OCI-LY1 (cell line): ENCODE data around the gene BRD3.

ENCODE experiments used
- H2AFZ ChIP-seq: fragments of 200-600 bp; sonication (generic), shearing (Covaris generic); 2 replicates; pipeline ENCODE4 v1.6.0; 2014; ENCODE audit warnings: antibody characterized with exemption, mild to moderate bottlenecking, low read length
- H3F3A ChIP-seq: fragments of 200-600 bp; sonication (generic), shearing (Covaris generic); 2 replicates; pipeline ENCODE4 v1.6.0; 2014; ENCODE audit warnings: mild to moderate bottlenecking, antibody characterized with exemption, low read length, moderate library complexity; ENCODE audit not compliant: insufficient read depth
- H3K27ac ChIP-seq: fragments of 200-600 bp; sonication (generic); 2 replicates; pipeline ENCODE4 v1.5.1; 2014; ENCODE audit warnings: low read length, mixed run types, mild to moderate bottlenecking, low read depth; ENCODE audit not compliant: poor library complexity, severe bottlenecking
- H3K27me3 ChIP-seq: fragments of 200-600 bp; sonication (generic); 2 replicates; pipeline ENCODE4 v1.6.0; 2014; ENCODE audit warnings: antibody characterized with exemption, mild to moderate bottlenecking, low read length, moderate library complexity; ENCODE audit not compliant: insufficient read depth
- H3K36me3 ChIP-seq: fragments of 200-600 bp; sonication (generic); 2 replicates; pipeline ENCODE4 v1.6.1; 2014; ENCODE audit warnings: mild to moderate bottlenecking, antibody characterized with exemption, low read length, moderate library complexity, mixed read lengths; ENCODE audit not compliant: insufficient read depth
- H3K4me1 ChIP-seq: fragments of 200-600 bp; sonication (generic); 2 replicates; pipeline ENCODE4 v1.5.1; 2014; ENCODE audit warnings: mild to moderate bottlenecking, low read length, moderate library complexity; ENCODE audit not compliant: insufficient read depth, severe bottlenecking
- H3K4me2 ChIP-seq: fragments of 200-600 bp; sonication (generic), shearing (Covaris generic); 2 replicates; pipeline ENCODE4 v1.6.1; 2014; ENCODE audit warnings: low read length
- H3K4me3 ChIP-seq: fragments of 200-600 bp; sonication (generic); 2 replicates; pipeline ENCODE4 v1.5.1; 2014; ENCODE audit warnings: low read length, low read depth, mild to moderate bottlenecking, mixed read lengths; ENCODE audit not compliant: poor library complexity, severe bottlenecking
- H3K79me2 ChIP-seq: fragments of 200-600 bp; shearing (Covaris generic); 2 replicates; pipeline ENCODE4 v1.6.1; 2016; ENCODE audit warnings: mixed run types, low read length, mixed read lengths; ENCODE audit not compliant: insufficient read depth
- H3K9ac ChIP-seq: fragments of 200-600 bp; sonication (generic), shearing (Covaris generic); 2 replicates; pipeline ENCODE4 v1.6.1; 2014; ENCODE audit warnings: mild to moderate bottlenecking, low read length, mixed read lengths
- H3K9me2 ChIP-seq: fragments of 200-600 bp; sonication (generic), shearing (Covaris generic); 2 replicates; pipeline ENCODE4 v1.6.1; 2014; ENCODE audit warnings: low read depth, mild to moderate bottlenecking, low read length, mixed read lengths
- H3K9me3 ChIP-seq: fragments of 200-600 bp; shearing (Covaris generic); 2 replicates; pipeline ENCODE4 v1.6.1; 2014; ENCODE audit warnings: low read length, mixed read lengths
- H4K20me1 ChIP-seq: fragments of 200-600 bp; sonication (generic), shearing (Covaris generic); 2 replicates; pipeline ENCODE4 v1.6.0; 2016; ENCODE audit warnings: mild to moderate bottlenecking, low read length; ENCODE audit not compliant: insufficient read depth
- CTCF ChIP-seq: fragments of 200-600 bp; sonication (generic), shearing (Covaris generic); IDR thresholded peaks from 2 replicates; pipeline ENCODE4 v1.5.1; 2017; ENCODE audit warnings: mild to moderate bottlenecking, antibody characterized with exemption, low read length, moderate library complexity, mixed read lengths
- EZH2 ChIP-seq: fragments of 200-600 bp; sonication (generic), shearing (Covaris generic); IDR thresholded peaks from 2 replicates; pipeline ENCODE4 v1.8.0; 2017; ENCODE audit warnings: borderline replicate concordance, mixed run types, mild to moderate bottlenecking, antibody characterized with exemption, low read length, moderate library complexity, mixed read lengths

The BRD3 gene

DNA sequence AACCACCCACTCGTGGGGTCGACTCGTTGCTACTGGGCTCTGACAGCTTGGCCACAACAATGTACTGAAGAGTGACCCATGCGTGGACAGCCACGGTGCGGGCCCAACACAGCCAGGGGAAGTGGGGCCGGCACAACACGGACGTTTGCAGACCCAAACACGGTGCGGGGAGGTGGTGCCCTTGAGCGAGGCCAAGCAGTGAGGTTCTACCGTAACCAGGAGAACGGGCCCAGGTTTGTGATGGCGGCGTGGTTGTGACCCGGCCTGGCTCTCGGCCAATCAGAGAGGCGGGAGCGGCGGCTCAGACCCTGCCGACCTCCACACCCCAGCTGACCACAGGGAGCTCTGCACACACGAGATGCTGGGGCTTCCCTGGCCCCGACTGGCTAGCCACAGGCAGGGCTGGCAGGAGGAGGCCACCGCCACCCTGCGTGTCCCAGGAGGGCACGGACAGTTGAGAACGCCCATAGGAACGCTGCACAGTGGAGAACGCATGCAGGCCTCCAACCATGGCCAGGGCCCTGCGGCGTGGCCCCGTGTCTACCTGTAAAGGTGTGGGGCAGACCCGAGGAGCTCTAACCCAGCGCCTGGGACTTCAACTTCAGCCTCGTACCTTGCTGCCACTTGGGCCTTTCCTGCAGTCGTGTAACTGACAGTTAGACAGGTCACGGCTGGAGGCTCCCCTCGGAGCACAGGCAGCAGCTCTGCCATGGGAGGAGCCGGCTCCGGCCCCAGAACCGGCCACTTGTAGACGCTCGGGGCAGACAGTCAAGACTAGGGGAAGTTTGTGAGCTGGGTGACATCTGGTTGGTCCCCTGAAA is 13.7 kb downstream of the BRD3 start:
- Histone ChIP-seq H3K4me1 (no peaks in the 10 kb centered on the region), H3K4me2 (no peak overlapping the region), H3K9me3 (no peaks in the 10 kb centered on the region), H4K20me1 (no peaks in the 10 kb centered on the region), H3K79me2 (no peaks in the 10 kb centered on the region), H3K9me2 (no peaks in the 10 kb centered on the region), H3F3A (no peaks in the 10 kb centered on the region), H2AFZ (no peak overlapping the region), H3K27ac (no peak overlapping the region), H3K27me3 (no peaks in the 10 kb centered on the region; the same call in 1 of the 2 replicates), H3K36me3 (no peaks in the 10 kb centered on the region), H3K4me3 (no peak overlapping the region), H3K9ac (no peak overlapping the region)
- no peak for TF ChIP-seq EZH2
- no peak for TF ChIP-seq CTCF

DNA sequence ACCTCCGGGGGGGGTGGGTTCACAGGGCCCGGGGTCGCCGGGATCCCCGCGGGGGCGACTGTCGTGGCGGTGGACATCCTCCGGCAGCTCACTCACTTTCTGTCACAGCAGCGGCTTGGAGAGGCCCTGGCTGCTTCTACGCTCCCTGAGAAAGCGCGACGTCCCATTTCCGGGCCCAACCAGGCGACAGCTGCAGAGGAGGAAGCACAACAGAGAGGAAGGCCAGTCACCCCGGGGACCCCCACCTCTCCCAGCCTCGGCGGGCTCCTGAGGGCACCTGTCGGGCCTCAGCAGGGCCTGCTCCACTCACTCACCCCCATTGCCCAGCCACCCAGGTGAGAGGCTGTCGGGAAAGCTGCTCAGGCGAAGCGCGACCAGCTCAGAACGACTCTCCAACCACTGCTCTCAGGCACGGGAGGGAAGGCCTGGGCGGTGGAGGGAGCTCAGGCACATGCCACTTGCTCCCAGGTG is 14.4 kb downstream of the BRD3 start:
- H2AFZ ChIP-seq, result no peak overlapping the region

DNA sequence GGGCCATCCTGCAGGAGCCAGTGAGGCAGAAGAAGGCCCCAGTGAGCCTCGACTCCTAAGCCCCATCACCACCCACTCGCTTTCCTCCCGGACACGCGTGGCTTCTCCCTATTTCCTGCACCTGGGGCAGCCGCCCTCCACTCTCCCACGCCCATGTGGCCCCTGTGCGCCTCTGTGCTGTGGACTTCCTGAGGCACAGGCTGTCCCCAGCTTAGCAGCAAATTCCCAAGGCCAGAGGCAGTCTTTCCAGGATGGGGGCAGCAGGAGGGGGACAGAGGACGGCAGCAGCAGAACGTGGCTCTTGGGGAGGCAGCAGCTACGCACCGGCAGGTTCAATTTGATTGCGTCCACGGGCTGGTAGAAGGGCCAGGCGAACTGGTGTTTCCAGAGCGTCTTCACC is 14.9 kb downstream of the BRD3 start:
- Histone ChIP-seq H3K27ac (no peak overlapping the region), H3K27me3 (no peaks in the 10 kb centered on the region), H3K4me3 (no peak overlapping the region), H4K20me1 (no peaks in the 10 kb centered on the region), H3K36me3 (no peaks in the 10 kb centered on the region), H3K9me3 (no peaks in the 10 kb centered on the region), H3F3A (no peaks in the 10 kb centered on the region), H3K4me1 (no peaks in the 10 kb centered on the region), H3K9me2 (no peaks in the 10 kb centered on the region), H2AFZ (no peak overlapping the region), H3K4me2 (no peak overlapping the region), H3K79me2 (no peaks in the 10 kb centered on the region), H3K9ac (no peak overlapping the region)
- TF ChIP-seq EZH2 (no peak), CTCF (no peak)

More for the DNA sequence above, 14.4 kb downstream of the BRD3 start:
- Histone ChIP-seq H3F3A (no peaks in the 10 kb centered on the region), H3K27ac (no peak overlapping the region), H3K4me2 (no peak overlapping the region), H3K79me2 (no peaks in the 10 kb centered on the region), H3K27me3 (no peaks in the 10 kb centered on the region), H3K9ac (no peak overlapping the region), H3K9me2 (no peaks in the 10 kb centered on the region), H3K36me3 (no peaks in the 10 kb centered on the region), H3K4me3 (no peak overlapping the region), H3K9me3 (no peaks in the 10 kb centered on the region), H3K4me1 (no peaks in the 10 kb centered on the region), H4K20me1 (no peaks in the 10 kb centered on the region)
- TF ChIP-seq EZH2 (no peak), CTCF (no peak)
